ENCODE results near the gene DTD1.

The DTD1 gene

GRCh38 chr20:18778690-18779392, 191.0 kb downstream of the DTD1 start:
- Histone ChIP-seq H3K4me3 (ENCODE audit: low read depth, low read length, poor library complexity, severe bottlenecking) (no peak overlapping the region), H4K20me1 (ENCODE audit: insufficient read depth, low read length) (no peaks in the 10 kb centered on the region), H2AFZ (ENCODE audit: low read length) (no peak overlapping the region), H3K4me1 (ENCODE audit: insufficient read depth, low read length, severe bottlenecking) (no peaks in the 10 kb centered on the region), H3K79me2 (ENCODE audit: insufficient read depth, low read length) (no peaks in the 10 kb centered on the region), H3K4me2 (ENCODE audit: low read length) (no peak overlapping the region), H3K9ac (ENCODE audit: low read length) (no peak overlapping the region), H3K27me3 (ENCODE audit: insufficient read depth, low read length) (no peaks in the 10 kb centered on the region), H3K9me3 (ENCODE audit: low read length) (no peaks in the 10 kb centered on the region), H3K36me3 (ENCODE audit: insufficient read depth, low read length) (no peaks in the 10 kb centered on the region), H3F3A (ENCODE audit: insufficient read depth, low read length) (no peaks in the 10 kb centered on the region), H3K9me2 (ENCODE audit: low read depth, low read length) (no peaks in the 10 kb centered on the region), H3K27ac (ENCODE audit: low read depth, low read length, poor library complexity, severe bottlenecking) (no peak overlapping the region)
- TF ChIP-seq EZH2 (IDR thresholded peaks at IDR 0.05; ENCODE audit: borderline replicate concordance, low read length) = no peak
- TF ChIP-seq, protein P1, sequence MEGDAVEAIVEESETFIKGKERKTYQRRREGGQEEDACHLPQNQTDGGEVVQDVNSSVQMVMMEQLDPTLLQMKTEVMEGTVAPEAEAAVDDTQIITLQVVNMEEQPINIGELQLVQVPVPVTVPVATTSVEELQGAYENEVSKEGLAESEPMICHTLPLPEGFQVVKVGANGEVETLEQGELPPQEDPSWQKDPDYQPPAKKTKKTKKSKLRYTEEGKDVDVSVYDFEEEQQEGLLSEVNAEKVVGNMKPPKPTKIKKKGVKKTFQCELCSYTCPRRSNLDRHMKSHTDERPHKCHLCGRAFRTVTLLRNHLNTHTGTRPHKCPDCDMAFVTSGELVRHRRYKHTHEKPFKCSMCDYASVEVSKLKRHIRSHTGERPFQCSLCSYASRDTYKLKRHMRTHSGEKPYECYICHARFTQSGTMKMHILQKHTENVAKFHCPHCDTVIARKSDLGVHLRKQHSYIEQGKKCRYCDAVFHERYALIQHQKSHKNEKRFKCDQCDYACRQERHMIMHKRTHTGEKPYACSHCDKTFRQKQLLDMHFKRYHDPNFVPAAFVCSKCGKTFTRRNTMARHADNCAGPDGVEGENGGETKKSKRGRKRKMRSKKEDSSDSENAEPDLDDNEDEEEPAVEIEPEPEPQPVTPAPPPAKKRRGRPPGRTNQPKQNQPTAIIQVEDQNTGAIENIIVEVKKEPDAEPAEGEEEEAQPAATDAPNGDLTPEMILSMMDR (IDR thresholded peaks at IDR 0.05; ENCODE audit: low read length) = no peak

GRCh38 chr20:18780385-18781130, 192.7 kb downstream of the DTD1 start:
- Histone ChIP-seq H3K4me1 (ENCODE audit: insufficient read depth, low read length, severe bottlenecking) (no peaks in the 10 kb centered on the region), H3K4me3 (ENCODE audit: low read depth, low read length, poor library complexity, severe bottlenecking) (no peak overlapping the region), H3K79me2 (ENCODE audit: insufficient read depth, low read length) (no peaks in the 10 kb centered on the region), H3K9me3 (ENCODE audit: low read length) (no peaks in the 10 kb centered on the region), H3K9me2 (ENCODE audit: low read depth, low read length) (no peaks in the 10 kb centered on the region), H3F3A (ENCODE audit: insufficient read depth, low read length) (no peaks in the 10 kb centered on the region), H4K20me1 (ENCODE audit: insufficient read depth, low read length) (no peaks in the 10 kb centered on the region), H3K4me2 (ENCODE audit: low read length) (no peak overlapping the region), H3K9ac (ENCODE audit: low read length) (no peak overlapping the region), H3K36me3 (ENCODE audit: insufficient read depth, low read length) (no peaks in the 10 kb centered on the region), H3K27me3 (ENCODE audit: insufficient read depth, low read length) (no peaks in the 10 kb centered on the region), H3K27ac (ENCODE audit: low read depth, low read length, poor library complexity, severe bottlenecking) (no peak overlapping the region), H2AFZ (ENCODE audit: low read length) (no peak overlapping the region)
- TF ChIP-seq, protein P1 (IDR thresholded peaks at IDR 0.05; ENCODE audit: low read length) = no peak
- no peak for TF ChIP-seq EZH2 (IDR thresholded peaks at IDR 0.05; ENCODE audit: borderline replicate concordance, low read length)

DNA sequence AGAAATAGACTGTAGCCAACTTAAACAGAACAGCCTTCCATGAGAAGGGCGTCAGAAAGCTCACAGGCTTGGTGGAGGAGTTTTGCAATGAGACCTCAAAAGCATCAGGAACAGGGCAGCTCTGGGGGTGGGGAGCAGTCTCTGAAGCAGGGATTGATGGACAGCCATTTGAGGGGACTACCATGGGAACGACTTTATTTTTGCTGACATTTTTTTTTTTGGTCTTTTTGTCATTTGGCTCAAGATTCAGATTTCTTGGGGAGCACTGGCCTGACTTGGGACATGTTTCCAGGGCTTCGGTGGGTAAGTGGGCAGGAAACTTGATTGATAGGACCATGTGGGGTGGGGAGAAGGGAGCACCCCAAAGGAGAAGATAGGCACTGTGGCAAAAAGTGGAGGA, 193.7 kb downstream of the DTD1 start:
- Histone ChIP-seq H3K36me3 (ENCODE audit: insufficient read depth, low read length) (no peaks in the 10 kb centered on the region), H3K4me1 (ENCODE audit: insufficient read depth, low read length, severe bottlenecking) (no peaks in the 10 kb centered on the region), H3K9me3 (ENCODE audit: low read length) (no peaks in the 10 kb centered on the region), H3K9me2 (ENCODE audit: low read depth, low read length) (no peaks in the 10 kb centered on the region), H4K20me1 (ENCODE audit: insufficient read depth, low read length) (no peaks in the 10 kb centered on the region), H3K27me3 (ENCODE audit: insufficient read depth, low read length) (no peaks in the 10 kb centered on the region), H3K9ac (ENCODE audit: low read length) (no peak overlapping the region), H3K4me3 (ENCODE audit: low read depth, low read length, poor library complexity, severe bottlenecking) (no peak overlapping the region), H3F3A (ENCODE audit: insufficient read depth, low read length) (no peaks in the 10 kb centered on the region), H3K4me2 (ENCODE audit: low read length) (no peak overlapping the region), H3K27ac (ENCODE audit: low read depth, low read length, poor library complexity, severe bottlenecking) (no peak overlapping the region), H3K79me2 (ENCODE audit: insufficient read depth, low read length) (no peaks in the 10 kb centered on the region), H2AFZ (ENCODE audit: low read length) (no peak overlapping the region)
- TF ChIP-seq, protein P1 (IDR thresholded peaks at IDR 0.05; ENCODE audit: low read length) = no peak
- no peak for TF ChIP-seq EZH2 (IDR thresholded peaks at IDR 0.05; ENCODE audit: borderline replicate concordance, low read length)
